Brain microvascular endothelial cell (primary cell): ENCODE data around the gene ADAM12.

Experiments
- DNase-seq: peaks from one replicate; pipeline ENCODE4 v3.0.0-alpha.2; 2020
- H3K27ac ChIP-seq: fragments of 250-450 bp; sonication (Bioruptor Pico); 2 replicates; pipeline ENCODE4 v1.5.1; 2020; ENCODE audit warnings: mild to moderate bottlenecking, moderate library complexity
- H3K27me3 ChIP-seq: fragments of 250-450 bp; sonication (Bioruptor Pico); replicated peaks from 2 replicates; pipeline ENCODE4 v1.5.1; 2020; ENCODE audit warnings: mild to moderate bottlenecking
- H3K36me3 ChIP-seq: fragments of 250-450 bp; sonication (Bioruptor Pico); replicated peaks from 2 replicates; pipeline ENCODE4 v1.5.1; 2020; ENCODE audit warnings: mild to moderate bottlenecking
- H3K4me3 ChIP-seq: 2 replicates; pipeline ENCODE4 v1.5.1; 2011; ENCODE audit warnings: low read depth, mild to moderate bottlenecking, control low read depth, low read length, moderate library complexity
- CTCF ChIP-seq: IDR thresholded peaks from 2 replicates; pipeline ENCODE4 v1.5.1; 2011; ENCODE audit warnings: low read depth, mild to moderate bottlenecking, moderate library complexity, low read length, control low read depth, inconsistent platforms; ENCODE audit errors: missing control alignments
- in situ Hi-C: cut with HindIII; loops from 2 replicates; pipeline ENCODE4 v1.10.0; 2017; ENCODE audit warnings: low sequenced_read_pairs, low pct_ligation_motif_present

ADAM12 gene

GRCh38 chr10:125992254-125992653 is 396.0 kb downstream of the ADAM12 start:
- no peak for TF ChIP-seq CTCF

GRCh38 chr10:125991392-125991791 is 396.9 kb downstream of the ADAM12 start:
- Histone ChIP-seq H3K27me3 (no peaks in the 10 kb centered on the region), H3K27ac (no peak overlapping the region), H3K36me3 (no peaks in the 10 kb centered on the region), H3K4me3 (no peak overlapping the region)
- no peak for DNase-seq
- in situ Hi-C loops = no loop called here
- no peak for TF ChIP-seq CTCF

More at GRCh38 chr10:125992254-125992653, 396.0 kb downstream of the ADAM12 start:
- Histone ChIP-seq H3K36me3 (no peaks in the 10 kb centered on the region), H3K4me3 (no peak overlapping the region), H3K27ac (no peak overlapping the region), H3K27me3 (no peaks in the 10 kb centered on the region)
- no peak for DNase-seq
- in situ Hi-C loops = no loop called here

GRCh38 chr10:125990974-125991373 is 397.3 kb downstream of the ADAM12 start:
- TF ChIP-seq CTCF = no peak
- in situ Hi-C loops = no loop called here
- H3K4me3 ChIP-seq = no peak overlapping the region
- no peaks in the 10 kb centered on the region for H3K27me3 ChIP-seq
- H3K36me3 ChIP-seq = no peaks in the 10 kb centered on the region
- H3K27ac ChIP-seq = no peak overlapping the region
- DNase-seq = no peak

GRCh38 chr10:125989791-125990190 is 398.5 kb downstream of the ADAM12 start:
- no peaks in the 10 kb centered on the region for H3K36me3 ChIP-seq
- no peak overlapping the region for H3K4me3 ChIP-seq
- in situ Hi-C loops = no loop called here
- H3K27me3 ChIP-seq = no peaks in the 10 kb centered on the region
- no peak for TF ChIP-seq CTCF
- no peak overlapping the region for H3K27ac ChIP-seq
- no peak for DNase-seq

GRCh38 chr10:125985557-125986240 is 402.6 kb downstream of the ADAM12 start:
- DNase-seq = no peak
- no peak for TF ChIP-seq CTCF
- in situ Hi-C loops = no loop called here
- Histone ChIP-seq H3K27me3 (no peaks in the 10 kb centered on the region), H3K27ac (no peak overlapping the region), H3K36me3 (no peaks in the 10 kb centered on the region), H3K4me3 (no peak overlapping the region)
